GM23338 (cell line): Measurements from ENCODE around the gene NYAP1. TPM values are rescaled to one million over a fixed set of nuclear protein-coding genes. Genes with fewer than 3 reads are reported as not detected.
A peak's percentile ranks its signal among the peaks of the same experiment; 100 is the strongest.

Experiments
- ATAC-seq: fragments of 200-7000 bp; cut with Tn5 transposase; 3 replicates; pipeline ENCODE4 v1.9.1; 2020
- DNase-seq: peaks from one replicate; pipeline ENCODE4 v3.0.0-alpha.2; 2015; ENCODE audit warnings: low spot score
- H2AFZ ChIP-seq: fragments of 200-600 bp; sonication (generic); 2 replicates; pipeline ENCODE4 v1.8.0; 2016; ENCODE audit warnings: antibody characterized with exemption, mild to moderate bottlenecking, moderate library complexity
- H3F3A ChIP-seq: fragments of 200-600 bp; sonication (generic); replicated peaks from 2 replicates; pipeline ENCODE4 v1.8.0; 2017; ENCODE audit warnings: antibody characterized with exemption, mixed run types, low read depth
- H3K27ac ChIP-seq: fragments of 200-600 bp; sonication (generic); 2 replicates; pipeline ENCODE4 v1.6.1; 2016; ENCODE audit warnings: low read depth
- H3K27me3 ChIP-seq: fragments of 200-600 bp; sonication (generic); 2 replicates; pipeline ENCODE4 v1.8.0; 2016; ENCODE audit warnings: mild to moderate bottlenecking, mixed run types, moderate library complexity; ENCODE audit not compliant: insufficient read depth
- H3K36me3 ChIP-seq: fragments of 200-600 bp; sonication (generic); 2 replicates; pipeline ENCODE4 v1.8.0; 2016; ENCODE audit warnings: mild to moderate bottlenecking; ENCODE audit not compliant: insufficient read depth
- H3K4me1 ChIP-seq: fragments of 200-600 bp; sonication (generic); 2 replicates; pipeline ENCODE4 v1.8.0; 2016; ENCODE audit warnings: mild to moderate bottlenecking, moderate library complexity; ENCODE audit not compliant: insufficient read depth
- H3K4me2 ChIP-seq: fragments of 200-600 bp; sonication (generic); 2 replicates; pipeline ENCODE4 v1.7.1; 2017; ENCODE audit warnings: mixed run types
- H3K4me3 ChIP-seq: fragments of 200-600 bp; sonication (generic); 2 replicates; pipeline ENCODE4 v1.6.1; 2016; ENCODE audit warnings: mixed run types
- H3K79me2 ChIP-seq: fragments of 200-600 bp; sonication (generic); replicated peaks from 2 replicates; pipeline ENCODE4 v1.8.0; 2017; ENCODE audit warnings: mild to moderate bottlenecking; ENCODE audit not compliant: insufficient read depth
- H3K9me2 ChIP-seq: fragments of 200-600 bp; sonication (generic); 2 replicates; pipeline ENCODE4 v1.8.0; 2017; ENCODE audit not compliant: insufficient read depth
- H4K20me1 ChIP-seq: fragments of 200-600 bp; sonication (generic); replicated peaks from 2 replicates; pipeline ENCODE4 v1.8.0; 2017; ENCODE audit warnings: mild to moderate bottlenecking; ENCODE audit not compliant: insufficient read depth
- H3K27ac Mint-ChIP-seq: 2 replicates; pipeline ENCODE4 v1.8.0; 2020; ENCODE audit warnings: inconsistent platforms, mild to moderate bottlenecking, moderate library complexity, mixed read lengths
- H3K27me3 Mint-ChIP-seq: 3 replicates; pipeline ENCODE4 v1.8.0; 2022; ENCODE audit warnings: low read depth, mild to moderate bottlenecking, moderate library complexity, mixed read lengths, inconsistent platforms; ENCODE audit not compliant: insufficient read depth, poor library complexity
- H3K36me3 Mint-ChIP-seq: 3 replicates; pipeline ENCODE4 v1.8.0; 2021; ENCODE audit warnings: low read depth, mild to moderate bottlenecking, inconsistent platforms, moderate library complexity, mixed read lengths
- H3K4me1 Mint-ChIP-seq: 3 replicates; pipeline ENCODE4 v1.8.0; 2020; ENCODE audit warnings: mild to moderate bottlenecking, inconsistent platforms, mixed read lengths
- H3K4me3 Mint-ChIP-seq: 3 replicates; pipeline ENCODE4 v1.8.0; 2021; ENCODE audit warnings: moderate library complexity, mild to moderate bottlenecking, inconsistent platforms, mixed read lengths
- H3K9me3 Mint-ChIP-seq: 3 replicates; pipeline ENCODE4 v1.8.0; 2020; ENCODE audit warnings: moderate library complexity, mild to moderate bottlenecking, inconsistent platforms, mixed read lengths
- CREB1 ChIP-seq: fragments of 250-450 bp; sonication (Bioruptor Pico); IDR thresholded peaks from 2 replicates; pipeline ENCODE4 v1.5.0; 2020; ENCODE audit warnings: low read depth, mild to moderate bottlenecking, moderate library complexity
- CTCF ChIP-seq, 2 experiments: fragments of 200-600 bp in 1 of 2; sonication (generic) in 1 of 2; conservative IDR thresholded peaks; 2 replicates each; pipeline versions ENCODE4 v1.5.1 to v1.6.1; 2016 to 2017; ENCODE audit warnings: antibody characterized with exemption in 2 of 2, low read depth in 2 of 2, mild to moderate bottlenecking in 2 of 2, moderate library complexity in 1 of 2
- ETS1 ChIP-seq: IDR thresholded peaks from 2 replicates; pipeline ENCODE4 v1.6.1; 2016; ENCODE audit warnings: antibody characterized with exemption
- EZH2 ChIP-seq: fragments of 200-600 bp; sonication (generic); IDR thresholded peaks from one replicate; pipeline ENCODE4 v1.8.0; 2017; ENCODE audit warnings: antibody characterized with exemption, mild to moderate bottlenecking, low read depth; ENCODE audit not compliant: unreplicated experiment
- EZH2phosphoT487 ChIP-seq: fragments of 200-600 bp; sonication (generic); IDR thresholded peaks from one replicate; pipeline ENCODE4 v1.8.1; 2018; ENCODE audit warnings: antibody characterized with exemption; ENCODE audit not compliant: unreplicated experiment
- JUNB ChIP-seq: IDR thresholded peaks from one replicate; pipeline ENCODE4 v1.6.1; 2016; ENCODE audit warnings: antibody characterized with exemption; ENCODE audit not compliant: unreplicated experiment
- POLR2AphosphoS5 ChIP-seq: IDR thresholded peaks from 2 replicates; pipeline ENCODE4 v1.6.1; 2016; ENCODE audit warnings: antibody characterized with exemption, low read depth
- REST ChIP-seq: IDR thresholded peaks from one replicate; pipeline ENCODE4 v1.6.1; 2018; ENCODE audit warnings: antibody characterized with exemption; ENCODE audit not compliant: unreplicated experiment
- ZNF114 ChIP-seq: fragments of 250-450 bp; sonication (Bioruptor Pico); IDR thresholded peaks from 2 replicates; pipeline ENCODE4 v1.5.0; 2020; ENCODE audit warnings: mild to moderate bottlenecking, moderate library complexity
- polyA plus RNA-seq: library from polyadenylated mRNA; unstranded; fragments of >200 nt; fragmentation: Nextera tagmentation; extraction: Ambion mirVana; gene quantifications from 2 replicates; pipeline ENCODE4 v1.2.1, GENCODE V29; 2016
- total RNA-seq: library from RNA; depleted of rRNA; stranded (reverse); fragments of >200 nt; shearing (Covaris generic); gene quantifications from 2 replicates; pipeline ENCODE4 v1.2.3, GENCODE V29; 2014

Gene NYAP1
- total and polyA plus RNA-seq, 2 experiments from 2014 or later = 0.19 to 4.9 TPM

- no peak for TF ChIP-seq REST
- TF ChIP-seq ZNF114 (CRISPR knock-in tag) = no peak
- no peak for TF ChIP-seq POLR2AphosphoS5
- TF ChIP-seq CTCF (conservative IDR thresholded peaks at IDR 0.05; ENCODE audit: low read depth in 2 of 2) = no peak
Observed at GRCh38 chr7:100504887-100505611, 21.3 kb downstream of the NYAP1 start (continued).

- no peak overlapping the region for H3K4me3 Mint-ChIP-seq
- H3K27me3 ChIP-seq = no peaks in the 10 kb centered on the region
- H3K9me2 ChIP-seq = no peaks in the 10 kb centered on the region
- H3K36me3 Mint-ChIP-seq = no peaks in the 10 kb centered on the region
- H3K27ac Mint-ChIP-seq = no peak overlapping the region
- H3K9me3 Mint-ChIP-seq = no peaks in the 10 kb centered on the region
- H3K4me1 ChIP-seq = no peaks in the 10 kb centered on the region
- no peak overlapping the region for H3K4me3 ChIP-seq
- H4K20me1 ChIP-seq = no peaks in the 10 kb centered on the region
- H3F3A ChIP-seq = no peaks in the 10 kb centered on the region
- H2AFZ ChIP-seq = no peak overlapping the region
- H3K4me1 Mint-ChIP-seq = no peaks in the 10 kb centered on the region
- no peak overlapping the region for H3K4me2 ChIP-seq
- ATAC-seq = peak; percentile 59
- peak; percentile 48 for DNase-seq
- H3K27ac ChIP-seq = no peak overlapping the region
- H3K27me3 Mint-ChIP-seq = no peaks in the 10 kb centered on the region
- no peaks in the 10 kb centered on the region for H3K36me3 ChIP-seq
- no peaks in the 10 kb centered on the region for H3K79me2 ChIP-seq
- TF ChIP-seq CREB1 (CRISPR knock-in tag) (no peak), JUNB (no peak), EZH2 (no peak), EZH2phosphoT487 (no peak), ETS1 (no peak), REST (no peak)
Observed at GRCh38 chr7:100506356-100506923, 22.7 kb downstream of the NYAP1 start.
